ENCODE results near the gene TSG101. TPM values are rescaled to one million over a fixed set of nuclear protein-coding genes. Genes with fewer than 3 reads are reported as not detected.

Gene TSG101
- total RNA-seq, 2 donors from 2014 or later = 56.3 to 67.4 TPM

DNA sequence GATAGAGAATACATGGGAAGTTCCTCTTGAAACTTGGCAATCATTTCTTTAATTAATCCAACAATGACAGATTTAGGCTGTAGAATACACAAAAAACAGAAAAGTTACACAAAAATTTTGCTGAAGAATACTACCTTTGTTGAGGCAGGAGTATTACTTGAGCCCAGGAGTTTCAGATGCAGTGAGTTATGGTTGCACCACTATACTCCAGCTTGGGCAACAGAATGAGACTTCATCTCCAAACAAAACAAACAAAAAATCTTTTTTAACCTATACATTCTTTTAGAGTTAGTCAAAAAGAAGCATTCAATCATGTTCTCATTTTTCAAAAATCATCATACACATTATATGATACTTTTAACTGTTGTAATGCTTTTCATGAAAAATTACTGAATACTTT, 39.7 kb upstream of the TSG101 start:
- peaks cover 26% of the 10 kb centered on the region for H3K36me3 Mint-ChIP-seq (ENCODE audit: low read depth)
- no peak for DNase-seq
- H3K9ac ChIP-seq (ENCODE audit: extremely low read depth, low read length, poor library complexity, severe bottlenecking) = no peak overlapping the region
- TF ChIP-seq, protein P1, sequence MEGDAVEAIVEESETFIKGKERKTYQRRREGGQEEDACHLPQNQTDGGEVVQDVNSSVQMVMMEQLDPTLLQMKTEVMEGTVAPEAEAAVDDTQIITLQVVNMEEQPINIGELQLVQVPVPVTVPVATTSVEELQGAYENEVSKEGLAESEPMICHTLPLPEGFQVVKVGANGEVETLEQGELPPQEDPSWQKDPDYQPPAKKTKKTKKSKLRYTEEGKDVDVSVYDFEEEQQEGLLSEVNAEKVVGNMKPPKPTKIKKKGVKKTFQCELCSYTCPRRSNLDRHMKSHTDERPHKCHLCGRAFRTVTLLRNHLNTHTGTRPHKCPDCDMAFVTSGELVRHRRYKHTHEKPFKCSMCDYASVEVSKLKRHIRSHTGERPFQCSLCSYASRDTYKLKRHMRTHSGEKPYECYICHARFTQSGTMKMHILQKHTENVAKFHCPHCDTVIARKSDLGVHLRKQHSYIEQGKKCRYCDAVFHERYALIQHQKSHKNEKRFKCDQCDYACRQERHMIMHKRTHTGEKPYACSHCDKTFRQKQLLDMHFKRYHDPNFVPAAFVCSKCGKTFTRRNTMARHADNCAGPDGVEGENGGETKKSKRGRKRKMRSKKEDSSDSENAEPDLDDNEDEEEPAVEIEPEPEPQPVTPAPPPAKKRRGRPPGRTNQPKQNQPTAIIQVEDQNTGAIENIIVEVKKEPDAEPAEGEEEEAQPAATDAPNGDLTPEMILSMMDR (conservative IDR thresholded peaks at IDR 0.05) = no peak
- no peaks in the 10 kb centered on the region for H3K9me3 ChIP-seq (ENCODE audit: control insufficient read depth, low read length)
- H3K9me3 Mint-ChIP-seq = no peaks in the 10 kb centered on the region
- no peak overlapping the region for H3K4me3 Mint-ChIP-seq
- no peak overlapping the region for H3K27ac Mint-ChIP-seq
- H3K36me3 ChIP-seq (ENCODE audit: control insufficient read depth, insufficient read depth, low read length) = peaks cover 29% of the 10 kb centered on the region
- no peaks in the 10 kb centered on the region for H3K4me1 Mint-ChIP-seq
- H3K27ac ChIP-seq (ENCODE audit: low read depth, low read length) = no peak overlapping the region
- H3K4me3 ChIP-seq (ENCODE audit: low read length) = no peak overlapping the region
- no peaks in the 10 kb centered on the region for H3K4me1 ChIP-seq (ENCODE audit: control insufficient read depth, insufficient read depth, low read length)
- H3K27me3 Mint-ChIP-seq (ENCODE audit: insufficient read depth) = no peaks in the 10 kb centered on the region
- H3K27me3 ChIP-seq (ENCODE audit: control insufficient read depth, insufficient read depth, low read length, poor library complexity, severe bottlenecking) = no peaks in the 10 kb centered on the region

DNA sequence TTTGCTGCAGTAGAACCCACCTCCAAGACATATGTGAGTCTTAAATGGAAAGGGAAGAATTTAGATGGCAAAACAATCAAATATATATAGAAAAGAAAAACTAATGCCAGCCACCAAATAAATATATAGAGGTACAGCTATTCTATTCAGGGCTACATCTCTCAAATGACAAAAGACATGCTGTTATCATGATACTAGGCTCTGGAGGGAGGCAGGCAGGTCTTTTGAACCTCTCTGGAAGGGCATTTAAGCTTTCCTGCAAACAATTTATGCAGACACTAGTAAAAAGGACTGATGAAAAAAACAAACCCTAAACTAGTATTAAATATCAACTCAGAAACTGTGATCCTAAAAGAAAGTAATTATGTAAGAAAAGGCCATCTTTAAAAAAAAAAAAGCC, 37.4 kb upstream of the TSG101 start:
- H3K4me3 Mint-ChIP-seq = no peak overlapping the region

DNA sequence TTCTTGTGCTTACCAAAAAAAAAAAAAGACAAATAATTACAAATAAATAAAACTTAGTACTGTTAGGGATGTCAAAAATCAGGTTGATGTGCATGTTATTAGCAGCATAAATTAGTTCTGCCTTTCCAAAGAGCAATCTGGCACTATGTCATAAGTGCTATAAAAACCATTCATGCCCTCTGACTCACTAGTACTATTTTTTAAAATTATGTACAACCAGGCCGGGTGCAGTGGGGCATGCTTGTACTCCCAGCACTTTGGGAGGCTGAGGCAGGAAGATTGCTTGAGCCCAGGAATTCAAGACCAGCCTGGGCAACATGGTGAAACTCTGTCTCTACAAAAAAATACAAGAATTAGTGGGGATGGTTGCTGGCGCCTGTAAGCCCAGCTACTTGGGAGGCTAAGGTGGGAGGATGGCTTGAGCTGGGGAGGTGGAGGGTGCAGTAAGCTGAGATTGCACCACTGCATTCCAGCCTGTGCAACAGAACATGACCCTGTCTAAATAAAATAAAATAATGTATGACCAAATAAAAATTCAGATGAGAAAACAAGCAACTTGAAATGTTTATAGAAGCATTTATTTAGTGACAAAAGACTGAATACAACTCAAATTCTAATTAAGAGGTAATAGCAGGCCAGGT, 36.5 kb upstream of the TSG101 start:
- TF ChIP-seq, protein P1 (conservative IDR thresholded peaks at IDR 0.05) = no peak
- Mint-ChIP-seq H3K36me3 (ENCODE audit: low read depth) (peaks cover 21% of the 10 kb centered on the region), H3K9me3 (no peaks in the 10 kb centered on the region), H3K4me1 (no peaks in the 10 kb centered on the region), H3K27me3 (ENCODE audit: insufficient read depth) (no peaks in the 10 kb centered on the region), H3K27ac (no peak overlapping the region), H3K4me3 (no peak overlapping the region)
- H3K36me3 ChIP-seq (ENCODE audit: control insufficient read depth, insufficient read depth, low read length) = peaks cover 19% of the 10 kb centered on the region
- H3K4me3 ChIP-seq (ENCODE audit: low read length) = no peak overlapping the region
- WGBS, 2 experiments (ENCODE audit: insufficient coverage in 1 of 2, insufficient read length in 1 of 2) = 97 to 100% methylated on average over 1 to 2 of the region's 2 CpGs
- no peaks in the 10 kb centered on the region for H3K27me3 ChIP-seq (ENCODE audit: control insufficient read depth, insufficient read depth, low read length, poor library complexity, severe bottlenecking)
- no peak overlapping the region for H3K9ac ChIP-seq (ENCODE audit: extremely low read depth, low read length, poor library complexity, severe bottlenecking)
- no peaks in the 10 kb centered on the region for H3K9me3 ChIP-seq (ENCODE audit: control insufficient read depth, low read length)
- no peaks in the 10 kb centered on the region for H3K4me1 ChIP-seq (ENCODE audit: control insufficient read depth, insufficient read depth, low read length)
- DNase-seq = no peak
- H3K27ac ChIP-seq (ENCODE audit: low read depth, low read length) = no peak overlapping the region

More for the DNA sequence above, 37.4 kb upstream of the TSG101 start:
- no peaks in the 10 kb centered on the region for H3K9me3 Mint-ChIP-seq
- no peaks in the 10 kb centered on the region for H3K27me3 Mint-ChIP-seq (ENCODE audit: insufficient read depth)
- Histone ChIP-seq H3K27me3 (ENCODE audit: control insufficient read depth, insufficient read depth, low read length, poor library complexity, severe bottlenecking) (no peaks in the 10 kb centered on the region), H3K4me1 (ENCODE audit: control insufficient read depth, insufficient read depth, low read length) (no peaks in the 10 kb centered on the region), H3K27ac (ENCODE audit: low read depth, low read length) (no peak overlapping the region), H3K9me3 (ENCODE audit: control insufficient read depth, low read length) (no peaks in the 10 kb centered on the region), H3K4me3 (ENCODE audit: low read length) (no peak overlapping the region), H3K36me3 (ENCODE audit: control insufficient read depth, insufficient read depth, low read length) (peaks cover 18% of the 10 kb centered on the region), H3K9ac (ENCODE audit: extremely low read depth, low read length, poor library complexity, severe bottlenecking) (no peak overlapping the region)
- H3K27ac Mint-ChIP-seq = no peak overlapping the region
- peaks cover 24% of the 10 kb centered on the region for H3K36me3 Mint-ChIP-seq (ENCODE audit: low read depth)
- no peaks in the 10 kb centered on the region for H3K4me1 Mint-ChIP-seq
- no peak for DNase-seq
- TF ChIP-seq, protein P1 (conservative IDR thresholded peaks at IDR 0.05) = no peak

Measured in endodermal cell (in vitro differentiated cells).